ENCODE data around the gene STRN.

Gene STRN

DNA sequence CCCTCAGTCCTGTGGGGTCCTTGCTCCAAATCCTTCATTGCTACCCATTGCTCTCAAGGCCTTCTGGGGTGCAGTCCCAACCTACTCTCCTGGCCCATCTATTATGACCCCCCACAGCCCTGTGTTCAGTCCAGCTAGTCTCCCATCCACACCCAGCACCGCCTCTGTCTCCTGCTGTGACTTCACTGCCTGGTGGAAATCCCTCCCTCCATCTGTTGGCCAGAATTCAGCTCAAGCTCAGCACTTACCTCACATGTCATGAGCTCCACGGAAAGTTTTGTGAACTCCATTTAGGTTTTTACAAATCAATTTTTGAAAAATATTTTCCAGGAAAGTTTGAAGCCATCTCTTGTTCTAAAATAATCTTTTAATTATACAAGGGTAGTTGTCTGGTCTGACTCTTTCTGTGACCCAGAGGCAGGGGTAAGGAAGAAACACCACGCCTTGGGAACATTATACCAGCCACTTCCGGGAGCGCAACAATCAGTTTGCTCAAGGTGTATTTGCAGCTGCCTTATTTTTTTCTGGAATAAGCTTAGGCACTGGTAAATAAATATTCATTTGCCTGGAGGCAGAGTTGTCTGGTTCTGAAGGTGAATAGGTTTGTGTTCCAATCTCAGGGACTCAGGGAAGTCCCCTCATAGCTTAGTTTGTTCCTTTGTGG, 159.0 kb downstream of the STRN start:
- no peak for DNase-seq (ENCODE audit: low read depth, low spot score)

DNA sequence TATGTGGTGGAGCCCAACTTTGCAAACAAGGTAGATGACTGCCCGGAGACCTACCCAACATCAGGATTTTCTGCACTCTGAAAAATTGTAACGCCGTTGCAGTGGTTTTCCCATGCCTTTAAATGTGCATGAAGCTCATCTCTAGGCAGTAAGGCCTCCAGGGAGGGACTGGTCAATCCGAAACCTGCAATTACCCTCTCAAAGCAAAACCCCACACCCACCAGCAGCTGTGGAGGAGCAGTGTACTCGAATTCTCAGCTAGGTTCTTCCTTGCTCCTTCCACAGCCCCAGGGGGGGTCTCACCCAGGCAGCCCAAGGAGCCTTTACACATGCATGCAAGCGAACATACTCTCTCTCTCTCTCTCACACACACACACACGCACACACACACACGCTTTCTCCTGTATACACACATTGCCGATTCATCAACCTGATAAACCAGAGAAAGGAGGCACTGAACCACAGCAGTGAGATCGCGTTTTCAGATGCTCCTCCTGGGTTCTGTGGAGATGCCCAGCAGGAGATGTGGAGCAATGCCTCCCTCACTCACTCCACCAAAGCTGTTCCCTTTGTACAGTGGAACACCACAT, 160.6 kb downstream of the STRN start:
- no peak overlapping the region for H3K27ac ChIP-seq
- DNase-seq (ENCODE audit: low read depth, low spot score), result no peak

More for the DNA sequence above, 159.0 kb downstream of the STRN start:
- H3K27ac ChIP-seq, result no peak overlapping the region

DNA sequence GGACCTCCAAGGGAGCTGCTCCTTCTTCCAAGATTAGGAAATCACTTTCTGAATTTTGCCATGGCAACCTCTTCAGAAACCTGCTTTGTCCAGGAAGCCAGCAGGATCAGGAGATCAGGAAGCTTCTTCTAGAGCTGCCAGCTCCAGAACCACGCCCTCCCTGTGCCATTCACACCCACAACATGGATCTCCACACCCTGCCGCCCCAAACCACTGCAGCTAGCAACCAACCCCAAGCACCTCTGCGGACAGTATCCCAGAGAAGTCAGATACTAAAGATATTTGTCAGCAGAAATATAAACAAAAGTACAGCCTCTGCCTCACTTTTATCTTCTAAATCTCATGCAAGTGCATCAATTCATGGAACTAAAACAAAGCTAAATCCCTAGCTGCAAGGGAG, 163.4 kb downstream of the STRN start:
- no peak for DNase-seq (ENCODE audit: low read depth, low spot score)
- H3K27ac ChIP-seq, result no peak overlapping the region

DNA sequence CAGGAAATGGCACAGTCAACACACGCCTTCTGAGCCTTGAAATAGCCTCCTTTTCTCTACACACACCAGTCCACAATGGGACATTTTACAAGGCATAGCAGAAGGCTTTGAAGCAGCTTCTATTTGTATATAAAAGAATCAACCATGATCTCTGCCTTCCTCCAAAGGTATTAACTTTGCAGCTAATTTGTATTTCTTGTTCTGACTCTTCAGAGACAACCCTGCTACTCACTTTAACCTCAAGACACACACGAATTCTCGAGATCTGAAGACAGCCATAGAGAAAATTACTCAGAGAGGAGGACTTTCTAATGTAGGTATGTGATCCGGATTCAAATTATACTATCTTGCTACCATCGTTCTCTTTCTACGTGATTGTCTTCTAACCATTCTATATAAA, 165.2 kb downstream of the STRN start:
- no peak for DNase-seq (ENCODE audit: low read depth, low spot score)
- H3K27ac ChIP-seq, result no peak overlapping the region

DNA sequence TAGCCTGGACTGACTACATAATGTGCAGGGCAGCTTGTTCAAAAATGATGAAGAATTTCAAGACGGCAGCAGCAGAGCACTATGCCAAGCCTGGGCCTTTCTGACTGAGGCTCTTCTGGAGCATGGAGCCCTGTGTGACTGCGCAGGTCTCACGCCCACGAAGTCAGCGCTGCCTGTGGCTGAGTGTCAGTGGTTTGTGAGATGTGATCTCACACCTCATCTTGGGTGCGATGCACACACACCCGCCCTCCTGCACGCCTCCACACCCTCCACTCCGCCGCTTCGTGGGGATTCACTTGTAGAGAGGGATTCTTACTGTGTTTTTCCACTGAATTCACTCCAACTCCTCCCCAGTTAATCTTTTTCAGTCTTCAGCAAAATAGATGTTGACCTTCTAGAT, 166.0 kb downstream of the STRN start:
- no peak for DNase-seq (ENCODE audit: low read depth, low spot score)
- H3K27ac ChIP-seq, result no peak overlapping the region

DNA sequence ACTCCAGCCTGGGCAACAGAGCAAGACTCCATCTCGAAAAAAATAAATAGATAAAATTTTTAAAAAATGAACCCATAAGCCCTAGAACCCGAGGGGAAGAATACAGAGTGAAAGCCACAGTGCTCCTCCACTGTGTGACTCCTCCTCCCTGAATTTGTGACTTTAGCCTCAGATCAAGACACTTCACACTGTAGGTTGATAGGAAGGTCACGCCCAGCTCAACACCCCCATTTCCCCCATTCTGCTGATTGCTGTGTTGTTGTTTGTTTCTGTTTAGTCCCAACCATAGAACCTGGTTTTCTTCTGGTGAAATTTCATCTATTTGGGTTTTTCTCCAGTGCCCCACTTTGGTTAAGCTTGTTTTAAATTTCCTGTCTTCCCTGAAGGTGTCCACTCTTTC, 167.6 kb downstream of the STRN start:
- H3K27ac ChIP-seq, result no peak overlapping the region
- no peak for DNase-seq (ENCODE audit: low read depth, low spot score)

DNA sequence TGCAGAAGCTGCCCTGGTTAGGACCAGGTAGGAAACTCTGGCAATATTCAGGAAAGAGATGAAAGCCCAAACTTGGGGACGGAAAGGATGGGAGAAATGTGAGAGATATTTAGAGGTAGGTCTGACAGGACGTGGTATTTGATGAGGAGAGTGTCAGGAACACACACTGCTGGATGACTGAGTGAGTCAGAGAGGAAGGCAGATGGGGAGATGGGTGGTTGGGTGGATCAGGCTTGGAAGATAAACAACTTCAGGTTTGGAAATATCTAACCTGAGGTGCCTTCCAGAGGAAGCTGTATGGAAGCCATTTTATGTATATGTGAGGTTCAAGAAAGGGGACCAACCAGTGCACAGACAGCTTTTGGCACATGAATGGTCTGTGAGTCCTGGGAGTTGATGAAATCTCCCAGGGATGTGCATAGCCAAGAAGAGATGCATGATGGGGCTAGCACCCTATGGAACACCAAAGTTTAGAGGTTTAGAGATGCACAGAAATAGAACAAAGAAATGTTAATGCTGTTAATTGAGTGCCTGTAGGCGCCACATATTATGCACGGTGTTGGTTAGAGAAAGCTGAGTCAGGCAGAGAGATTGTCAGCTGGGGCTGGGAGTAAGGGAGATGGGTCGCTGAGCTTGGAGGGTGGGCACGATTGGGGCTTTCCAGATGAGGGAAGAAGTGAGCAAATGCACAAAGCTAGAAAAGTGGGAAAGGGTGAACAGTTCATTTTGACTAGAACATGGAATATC, 168.8 kb downstream of the STRN start:
- no peak overlapping the region for H3K27ac ChIP-seq
- no peak for DNase-seq (ENCODE audit: low read depth, low spot score)
